ENCODE measurements around the gene WIPI1.

Gene WIPI1

DNA sequence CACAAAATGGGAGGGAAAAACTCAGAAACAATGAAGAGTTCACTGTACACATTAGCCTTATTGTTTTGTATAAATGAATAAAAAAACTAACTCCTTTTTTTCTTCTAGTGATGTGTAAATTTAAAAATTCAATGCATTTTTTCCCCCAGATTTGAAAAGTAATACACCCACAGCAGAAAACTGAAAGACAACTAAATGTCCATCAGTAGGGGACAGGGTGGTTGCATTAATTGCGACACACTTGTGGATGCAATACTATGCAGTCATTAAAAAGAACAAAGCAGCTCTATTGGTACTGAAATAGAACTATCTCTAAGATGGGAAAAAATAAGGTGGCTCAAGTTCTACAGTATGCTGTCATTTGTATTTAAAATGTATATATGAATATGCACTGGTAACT is 13.7 kb upstream of the WIPI1 start:
- Mint-ChIP-seq H3K4me1 (ENCODE audit: low read depth) (peaks cover 4% of the 10 kb centered on the region), H3K36me3 (ENCODE audit: low read depth) (no peaks in the 10 kb centered on the region), H3K9me3 (no peaks in the 10 kb centered on the region), H3K27ac (no peak overlapping the region), H3K27me3 (ENCODE audit: low read depth) (peaks cover 31% of the 10 kb centered on the region), H3K4me3 (no peak overlapping the region)
- DNase-seq (ENCODE audit: low spot score): no peak

DNA sequence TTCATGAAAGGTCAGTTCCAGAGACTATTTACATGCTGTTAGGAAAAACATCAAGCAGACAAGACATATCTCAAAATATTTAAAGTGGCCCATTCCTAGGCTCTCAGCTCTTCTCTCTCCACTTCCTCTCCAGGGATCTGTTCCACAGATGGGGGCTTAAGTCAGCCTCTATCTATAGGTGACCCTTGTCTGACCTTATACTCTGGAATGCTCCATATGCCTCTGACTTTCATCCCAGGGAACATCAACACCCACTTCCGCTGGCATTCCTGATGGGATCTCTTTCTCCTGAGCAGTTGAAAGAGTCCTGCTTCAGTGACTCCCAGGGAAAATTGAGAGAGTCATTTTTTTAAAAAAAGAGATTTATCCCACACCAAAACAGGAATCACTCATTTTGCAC is 11.5 kb upstream of the WIPI1 start:
- Mint-ChIP-seq H3K27me3 (ENCODE audit: low read depth) (peaks cover 28% of the 10 kb centered on the region), H3K4me3 (no peak overlapping the region), H3K27ac (no peak overlapping the region), H3K9me3 (no peaks in the 10 kb centered on the region), H3K4me1 (ENCODE audit: low read depth) (peaks cover 9% of the 10 kb centered on the region), H3K36me3 (ENCODE audit: low read depth) (no peaks in the 10 kb centered on the region)
- DNase-seq (ENCODE audit: low spot score): no peak

DNA sequence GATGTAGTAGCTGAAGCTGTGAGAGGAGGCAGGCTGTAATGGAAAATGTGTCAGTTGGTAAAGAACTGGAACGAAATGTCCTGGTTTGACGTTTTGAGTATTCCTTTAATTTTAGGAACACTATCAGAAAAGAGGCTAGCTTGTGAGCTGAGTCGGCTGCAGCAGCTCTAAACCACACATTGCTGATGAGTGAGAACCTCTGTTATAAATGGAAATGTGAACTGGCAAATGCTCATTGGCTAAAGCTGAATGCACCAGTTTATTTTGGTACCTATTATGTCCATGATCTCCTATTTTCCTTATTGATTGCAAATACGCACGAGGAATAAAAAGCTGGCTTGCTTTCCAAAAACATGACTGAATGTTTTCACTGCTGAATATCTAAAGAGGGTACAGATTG is 11.0 kb upstream of the WIPI1 start:
- no peak for DNase-seq (ENCODE audit: low spot score)
- Mint-ChIP-seq H3K9me3 (no peaks in the 10 kb centered on the region), H3K27me3 (ENCODE audit: low read depth) (peaks cover 24% of the 10 kb centered on the region), H3K4me3 (no peak overlapping the region), H3K4me1 (ENCODE audit: low read depth) (peaks cover 9% of the 10 kb centered on the region), H3K36me3 (ENCODE audit: low read depth) (no peaks in the 10 kb centered on the region), H3K27ac (no peak overlapping the region)

DNA sequence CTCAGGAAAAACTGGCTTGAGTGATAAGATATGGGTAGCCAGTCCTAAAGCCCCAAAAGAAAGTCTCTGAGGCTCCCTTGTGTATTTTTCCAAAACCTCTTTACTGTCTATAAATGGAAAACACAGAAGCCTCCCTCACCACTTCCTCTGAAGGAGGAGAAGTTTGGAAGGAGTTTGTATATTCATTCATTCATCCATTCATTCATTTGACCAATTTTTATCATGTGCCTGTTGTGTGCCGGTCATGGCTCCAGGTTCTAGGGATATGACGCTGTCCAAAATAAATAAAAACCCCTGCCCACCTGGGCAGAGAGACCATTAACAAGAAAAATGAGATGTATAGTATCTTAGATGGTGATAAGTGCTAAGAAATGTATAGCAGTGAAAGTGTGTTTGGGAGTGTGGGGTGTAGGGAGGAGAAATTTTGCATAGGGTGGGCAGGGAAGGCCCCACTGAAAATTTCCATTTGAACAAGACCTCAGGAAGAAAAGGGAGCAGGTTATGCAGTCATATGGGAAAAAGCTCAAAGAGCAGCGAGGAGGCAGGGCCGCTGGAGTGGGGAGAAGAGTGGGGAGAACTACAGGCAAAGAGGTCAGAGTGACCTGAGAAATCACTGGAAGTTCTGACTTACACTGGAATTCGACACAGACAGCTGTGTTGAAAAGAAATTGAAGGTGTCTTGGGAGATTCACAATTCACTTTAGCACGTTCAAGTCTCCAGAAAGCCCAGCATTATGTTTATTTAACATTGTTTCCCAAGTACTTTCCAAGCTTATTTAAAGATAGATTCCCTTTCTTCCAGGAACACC is 6.1 kb upstream of the WIPI1 start:
- Mint-ChIP-seq H3K9me3 (no peaks in the 10 kb centered on the region), H3K4me1 (ENCODE audit: low read depth) (peaks cover 53% of the 10 kb centered on the region), H3K27me3 (ENCODE audit: low read depth) (peaks cover 11% of the 10 kb centered on the region)

DNA sequence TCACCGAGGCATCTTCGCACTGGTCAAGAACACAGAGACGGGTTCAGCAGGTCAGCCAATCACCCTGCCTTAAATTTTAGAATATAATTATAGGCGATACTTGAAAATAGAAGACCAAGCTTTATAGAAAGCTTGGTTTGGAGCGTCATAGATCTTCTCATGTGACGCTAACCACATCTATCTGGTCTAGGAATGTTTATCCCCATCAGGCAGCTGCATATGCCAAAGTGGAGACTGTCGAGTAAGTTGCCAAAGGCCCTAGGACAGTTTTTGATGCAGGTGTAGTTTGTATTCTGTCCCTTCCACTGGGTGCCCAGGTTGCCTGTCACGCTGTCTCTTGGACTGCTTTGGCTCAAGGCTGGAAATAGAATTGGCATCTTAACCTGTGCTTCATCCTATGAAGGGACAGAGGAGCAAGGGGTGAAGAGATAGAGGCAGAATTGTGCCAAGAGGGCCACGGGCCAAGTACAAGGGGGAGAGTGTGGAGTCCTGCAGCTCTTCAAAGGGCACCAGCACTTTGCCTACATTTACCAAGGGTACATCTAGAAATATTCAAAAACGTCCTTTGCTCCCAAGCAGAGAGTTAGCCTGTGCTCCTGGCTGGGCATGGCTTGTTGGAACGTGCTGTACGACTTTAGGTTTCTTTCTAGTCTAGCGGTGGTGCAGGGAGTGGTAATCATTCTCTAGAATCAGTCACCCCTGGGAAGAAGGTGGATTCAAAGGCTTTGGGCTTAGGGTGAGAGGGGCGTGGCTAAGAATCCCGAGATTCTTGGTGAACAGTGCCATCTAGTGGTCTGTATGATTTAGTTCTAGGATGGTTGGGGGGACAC is 5.3 kb upstream of the WIPI1 start:
- peaks cover 4% of the 10 kb centered on the region for H3K27me3 Mint-ChIP-seq (ENCODE audit: low read depth)
- DNase-seq (ENCODE audit: low spot score): peak; percentile 74
- no peaks in the 10 kb centered on the region for H3K36me3 Mint-ChIP-seq (ENCODE audit: low read depth)
- H3K9me3 Mint-ChIP-seq: no peaks in the 10 kb centered on the region
- peak overlapping the region; percentile 85 for H3K4me3 Mint-ChIP-seq
- H3K27ac Mint-ChIP-seq: peak overlapping the region; percentile 90
- peaks cover 57% of the 10 kb centered on the region for H3K4me1 Mint-ChIP-seq (ENCODE audit: low read depth)

More for the DNA sequence above, 6.1 kb upstream of the WIPI1 start:
- no peak overlapping the region for H3K4me3 Mint-ChIP-seq
- H3K27ac Mint-ChIP-seq: peak overlapping the region; percentile 24
- no peaks in the 10 kb centered on the region for H3K36me3 Mint-ChIP-seq (ENCODE audit: low read depth)
- no peak for DNase-seq (ENCODE audit: low spot score)

DNA sequence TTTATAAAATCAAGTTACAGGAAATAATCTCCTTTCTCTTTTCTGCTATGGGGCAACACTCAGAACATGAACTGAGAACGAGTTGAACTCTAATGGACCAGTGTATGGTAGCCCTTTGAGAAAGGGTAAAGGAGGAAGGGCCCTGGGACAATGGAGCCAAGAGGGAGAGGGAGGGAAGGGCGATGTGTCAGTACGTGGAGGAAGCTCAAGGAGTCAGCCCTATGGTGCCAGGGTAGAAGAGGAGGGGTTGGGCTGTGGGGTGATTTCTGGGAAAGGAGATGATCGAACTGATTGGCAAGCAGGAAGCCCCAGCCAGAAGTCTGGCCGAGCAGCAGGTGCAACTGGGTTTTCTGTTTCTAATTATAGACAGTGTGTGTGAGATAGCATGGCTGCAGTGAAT is 4.3 kb upstream of the WIPI1 start:
- peak overlapping the region; percentile 85 for H3K4me3 Mint-ChIP-seq
- H3K27me3 Mint-ChIP-seq (ENCODE audit: low read depth): no peaks in the 10 kb centered on the region
- H3K9me3 Mint-ChIP-seq: no peaks in the 10 kb centered on the region
- peak overlapping the region; percentile 90 for H3K27ac Mint-ChIP-seq
- H3K36me3 Mint-ChIP-seq (ENCODE audit: low read depth): no peaks in the 10 kb centered on the region
- DNase-seq (ENCODE audit: low spot score): peak; percentile 48
- H3K4me1 Mint-ChIP-seq (ENCODE audit: low read depth): peaks cover 60% of the 10 kb centered on the region

DNA sequence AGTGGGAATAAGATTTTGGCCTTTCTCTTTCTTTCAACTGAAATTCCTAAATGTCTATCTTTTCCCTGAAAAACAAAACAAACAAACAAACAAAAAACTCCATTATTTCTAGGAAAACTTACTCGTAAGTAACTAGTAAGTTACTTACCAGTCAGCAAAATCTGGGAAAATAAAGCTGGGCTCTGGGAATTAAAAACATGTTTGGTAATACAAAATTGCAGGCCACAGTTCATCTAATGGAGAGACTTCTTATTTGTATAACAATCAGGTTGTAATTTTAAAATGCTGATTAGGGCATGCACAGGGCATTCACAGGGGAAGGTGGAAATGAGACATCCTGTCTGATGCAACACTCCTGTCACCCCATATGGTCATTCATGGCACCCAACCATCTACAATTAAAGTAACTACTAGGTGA is 3.8 kb upstream of the WIPI1 start:
- no peaks in the 10 kb centered on the region for H3K36me3 Mint-ChIP-seq (ENCODE audit: low read depth)
- peak overlapping the region; percentile 90 for H3K27ac Mint-ChIP-seq
- no peaks in the 10 kb centered on the region for H3K9me3 Mint-ChIP-seq
- DNase-seq (ENCODE audit: low spot score): no peak
- H3K4me3 Mint-ChIP-seq: peak overlapping the region; percentile 85
- H3K4me1 Mint-ChIP-seq (ENCODE audit: low read depth): peaks cover 65% of the 10 kb centered on the region
- H3K27me3 Mint-ChIP-seq (ENCODE audit: low read depth): no peaks in the 10 kb centered on the region

DNA sequence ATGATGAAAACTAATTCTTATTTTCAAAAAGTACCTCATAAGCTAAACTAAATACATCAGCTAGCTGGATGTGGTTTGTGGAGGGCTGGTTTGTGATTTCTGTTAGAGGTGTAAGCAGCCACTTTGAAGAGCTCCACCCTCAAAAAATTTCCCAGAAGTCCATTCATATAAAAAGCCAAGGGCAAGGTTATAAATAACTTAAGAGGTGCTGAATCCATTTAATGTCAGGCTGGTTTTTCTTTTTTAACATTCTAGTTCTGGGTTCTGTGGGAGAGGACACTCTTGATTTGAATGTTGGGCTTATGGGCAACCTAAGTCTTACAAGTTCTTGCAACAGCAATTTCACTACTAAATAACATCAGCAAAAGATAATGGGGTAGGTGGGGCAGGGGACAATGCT is 3.4 kb upstream of the WIPI1 start:
- H3K36me3 Mint-ChIP-seq (ENCODE audit: low read depth): no peaks in the 10 kb centered on the region
- peak; percentile 43 for DNase-seq (ENCODE audit: low spot score)
- peak overlapping the region; percentile 90 for H3K27ac Mint-ChIP-seq
- H3K4me1 Mint-ChIP-seq (ENCODE audit: low read depth): peaks cover 65% of the 10 kb centered on the region
- H3K9me3 Mint-ChIP-seq: no peaks in the 10 kb centered on the region
- peak overlapping the region; percentile 85 for H3K4me3 Mint-ChIP-seq
- no peaks in the 10 kb centered on the region for H3K27me3 Mint-ChIP-seq (ENCODE audit: low read depth)

DNA sequence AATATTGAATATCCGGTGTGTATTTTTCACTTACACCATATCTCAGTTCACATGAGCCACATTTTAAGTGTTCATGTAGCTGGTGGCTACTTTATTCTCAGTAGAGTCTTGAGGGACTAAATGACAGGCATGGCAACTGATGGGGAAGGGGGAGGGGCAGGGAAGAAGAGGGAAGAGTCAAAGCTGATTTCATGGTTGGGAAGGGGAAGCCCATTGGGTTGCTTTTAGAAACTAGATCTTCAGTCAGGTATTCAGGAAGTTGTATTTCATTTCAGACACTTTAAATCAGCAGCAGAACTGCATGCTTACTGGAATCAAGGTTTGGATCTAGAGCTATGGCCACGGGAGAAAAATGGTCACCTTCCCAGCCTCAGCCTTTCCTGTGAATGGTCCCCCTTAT is 2.9 kb upstream of the WIPI1 start:
- H3K27me3 Mint-ChIP-seq (ENCODE audit: low read depth): no peaks in the 10 kb centered on the region
- H3K27ac Mint-ChIP-seq: peak overlapping the region; percentile 90
- peak overlapping the region; percentile 85 for H3K4me3 Mint-ChIP-seq
- peaks cover 64% of the 10 kb centered on the region for H3K4me1 Mint-ChIP-seq (ENCODE audit: low read depth)
- H3K36me3 Mint-ChIP-seq (ENCODE audit: low read depth): no peaks in the 10 kb centered on the region
- DNase-seq (ENCODE audit: low spot score): no peak
- no peaks in the 10 kb centered on the region for H3K9me3 Mint-ChIP-seq

DNA sequence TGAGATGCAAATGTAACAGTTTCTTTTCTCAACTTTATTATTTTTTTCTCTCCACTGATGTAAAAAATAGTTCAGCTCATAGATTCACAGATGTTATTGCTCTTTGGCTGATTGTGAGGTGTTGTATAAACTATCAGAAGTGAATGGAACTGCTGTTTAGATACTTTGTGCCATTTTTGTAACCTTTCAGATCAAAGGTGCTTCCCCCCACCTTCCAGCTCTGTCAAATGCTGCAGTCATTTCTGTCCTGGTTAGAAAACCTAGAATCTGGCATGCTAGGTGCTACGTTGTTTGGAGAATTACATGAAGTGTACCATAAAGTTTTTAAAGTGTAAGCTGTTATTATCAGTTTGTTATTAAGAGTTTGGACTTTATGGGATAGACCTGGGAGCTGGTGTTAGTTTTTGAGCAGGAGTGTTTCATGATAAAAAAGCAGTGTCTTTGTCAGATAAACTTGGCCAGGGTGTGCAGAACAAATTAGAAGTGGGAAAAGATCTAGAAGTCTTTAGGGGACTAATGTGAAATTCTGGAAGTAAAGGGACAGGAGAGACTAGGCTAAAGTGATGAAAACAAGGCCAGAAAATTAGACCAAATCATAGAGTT is 1.8 kb upstream of the WIPI1 start:
- H3K27me3 Mint-ChIP-seq (ENCODE audit: low read depth): no peaks in the 10 kb centered on the region
- no peaks in the 10 kb centered on the region for H3K9me3 Mint-ChIP-seq
- H3K36me3 Mint-ChIP-seq (ENCODE audit: low read depth): peaks cover 2% of the 10 kb centered on the region
- peak overlapping the region; percentile 71 for H3K4me3 Mint-ChIP-seq
- DNase-seq (ENCODE audit: low spot score): no peak
- H3K27ac Mint-ChIP-seq: peak overlapping the region; percentile 90
- peaks cover 68% of the 10 kb centered on the region for H3K4me1 Mint-ChIP-seq (ENCODE audit: low read depth)

DNA sequence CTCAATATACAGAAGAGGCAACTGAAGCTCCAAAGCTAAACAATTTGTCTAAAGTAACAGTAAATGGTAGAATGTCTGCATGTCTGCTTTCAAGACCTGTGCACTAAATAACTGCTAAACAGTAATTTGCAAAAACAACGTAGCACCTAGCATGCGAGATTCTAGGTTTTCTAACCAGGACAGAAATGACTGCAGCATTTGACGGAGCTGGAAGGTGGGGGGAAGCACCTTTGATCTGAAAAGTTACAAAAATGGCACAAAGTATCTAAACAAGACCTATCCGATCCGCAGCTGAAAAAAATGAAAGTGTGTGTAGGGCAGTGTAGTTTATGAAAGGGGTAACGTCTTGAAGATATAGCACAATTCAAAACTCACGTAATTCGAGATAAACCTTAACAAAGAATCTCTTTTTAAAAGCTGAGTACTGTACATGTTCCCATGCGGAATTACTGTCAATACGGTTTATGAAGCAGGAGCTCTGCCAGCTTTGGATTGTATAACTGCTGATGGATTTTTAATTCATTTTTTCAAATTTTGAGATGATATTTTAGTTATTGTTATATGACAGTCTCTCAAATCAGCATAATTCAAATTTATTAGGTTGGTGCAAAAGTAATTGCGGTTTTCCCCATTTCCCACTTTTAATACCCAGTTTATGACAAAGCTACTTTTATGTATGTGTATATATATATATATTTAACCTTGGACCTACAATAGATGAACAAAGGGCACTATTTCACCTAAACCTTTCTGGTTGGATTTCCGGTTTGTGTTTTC is 1.2 kb upstream of the WIPI1 start:
- H3K36me3 Mint-ChIP-seq (ENCODE audit: low read depth): peaks cover 2% of the 10 kb centered on the region
- peaks cover 71% of the 10 kb centered on the region for H3K4me1 Mint-ChIP-seq (ENCODE audit: low read depth)
- no peaks in the 10 kb centered on the region for H3K9me3 Mint-ChIP-seq
- H3K27me3 Mint-ChIP-seq (ENCODE audit: low read depth): no peaks in the 10 kb centered on the region
- peak overlapping the region; percentile 84 for H3K4me3 Mint-ChIP-seq
- no peak for DNase-seq (ENCODE audit: low spot score)
- peak overlapping the region; percentile 88 for H3K27ac Mint-ChIP-seq

DNA sequence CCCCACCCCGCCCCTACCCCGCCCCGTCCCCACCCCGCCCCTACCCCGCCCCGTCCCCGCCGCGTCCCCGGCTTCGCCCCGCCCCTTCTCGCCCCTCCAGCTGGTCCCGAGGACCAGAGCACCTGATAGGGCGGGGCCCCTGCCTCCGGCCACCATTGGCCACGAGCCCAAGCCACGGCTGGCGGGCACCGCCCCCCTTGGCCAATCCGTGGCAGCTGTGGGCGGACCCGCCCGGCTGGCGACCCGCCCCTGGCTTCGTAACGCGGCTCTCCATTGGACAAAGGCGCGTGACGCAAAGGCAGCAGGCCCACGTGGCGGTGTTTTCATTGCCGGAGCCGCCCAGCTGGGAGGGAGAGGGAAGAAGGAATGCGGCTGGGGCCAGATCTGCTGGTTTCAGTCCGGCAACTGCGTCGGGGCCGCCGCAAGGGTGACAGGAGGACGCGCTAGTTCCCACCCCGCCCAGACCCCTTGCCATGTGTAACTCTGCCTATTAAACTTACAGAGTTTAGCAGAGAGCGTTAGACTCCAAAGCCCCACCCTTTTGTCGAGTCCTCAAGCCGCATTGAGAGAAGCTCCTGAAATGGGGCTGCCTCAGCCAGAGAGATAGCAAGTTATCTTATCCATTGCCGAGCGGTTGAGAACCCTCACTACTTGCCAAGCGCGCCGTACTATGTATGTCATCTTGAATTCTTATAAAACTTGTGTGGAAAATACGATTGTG is 403 bp upstream of the WIPI1 start:
- peaks cover 6% of the 10 kb centered on the region for H3K36me3 Mint-ChIP-seq (ENCODE audit: low read depth)
- H3K27ac Mint-ChIP-seq: peak overlapping the region; percentile 88
- H3K4me1 Mint-ChIP-seq (ENCODE audit: low read depth): peaks cover 70% of the 10 kb centered on the region
- peak; percentile 99 for DNase-seq (ENCODE audit: low spot score)
- peak overlapping the region; percentile 84 for H3K4me3 Mint-ChIP-seq
- H3K27me3 Mint-ChIP-seq (ENCODE audit: low read depth): no peaks in the 10 kb centered on the region
- H3K9me3 Mint-ChIP-seq: no peaks in the 10 kb centered on the region
